ENCODE data around the gene KRTAP5-3.
"Not testable (repeated sequence)": the region's sequence is repeated elsewhere in the genome, so short reads cannot be mapped to it uniquely, and the experiment has no call there.

GRCh38 chr11:1584661-1585370 is 23.4 kb downstream of the KRTAP5-3 start, which contains the start of gene KRTAP5-1:
- not testable (repeated sequence) for TF ChIP-seq CTCF (IDR thresholded peaks at IDR 0.05 in 2 of 3, conservative IDR thresholded peaks at IDR 0.05 in 1 of 3; ENCODE audit: insufficient read depth in 2 of 3, low read depth in 1 of 3, low read length in 3 of 3)
- TF ChIP-seq, protein P1, sequence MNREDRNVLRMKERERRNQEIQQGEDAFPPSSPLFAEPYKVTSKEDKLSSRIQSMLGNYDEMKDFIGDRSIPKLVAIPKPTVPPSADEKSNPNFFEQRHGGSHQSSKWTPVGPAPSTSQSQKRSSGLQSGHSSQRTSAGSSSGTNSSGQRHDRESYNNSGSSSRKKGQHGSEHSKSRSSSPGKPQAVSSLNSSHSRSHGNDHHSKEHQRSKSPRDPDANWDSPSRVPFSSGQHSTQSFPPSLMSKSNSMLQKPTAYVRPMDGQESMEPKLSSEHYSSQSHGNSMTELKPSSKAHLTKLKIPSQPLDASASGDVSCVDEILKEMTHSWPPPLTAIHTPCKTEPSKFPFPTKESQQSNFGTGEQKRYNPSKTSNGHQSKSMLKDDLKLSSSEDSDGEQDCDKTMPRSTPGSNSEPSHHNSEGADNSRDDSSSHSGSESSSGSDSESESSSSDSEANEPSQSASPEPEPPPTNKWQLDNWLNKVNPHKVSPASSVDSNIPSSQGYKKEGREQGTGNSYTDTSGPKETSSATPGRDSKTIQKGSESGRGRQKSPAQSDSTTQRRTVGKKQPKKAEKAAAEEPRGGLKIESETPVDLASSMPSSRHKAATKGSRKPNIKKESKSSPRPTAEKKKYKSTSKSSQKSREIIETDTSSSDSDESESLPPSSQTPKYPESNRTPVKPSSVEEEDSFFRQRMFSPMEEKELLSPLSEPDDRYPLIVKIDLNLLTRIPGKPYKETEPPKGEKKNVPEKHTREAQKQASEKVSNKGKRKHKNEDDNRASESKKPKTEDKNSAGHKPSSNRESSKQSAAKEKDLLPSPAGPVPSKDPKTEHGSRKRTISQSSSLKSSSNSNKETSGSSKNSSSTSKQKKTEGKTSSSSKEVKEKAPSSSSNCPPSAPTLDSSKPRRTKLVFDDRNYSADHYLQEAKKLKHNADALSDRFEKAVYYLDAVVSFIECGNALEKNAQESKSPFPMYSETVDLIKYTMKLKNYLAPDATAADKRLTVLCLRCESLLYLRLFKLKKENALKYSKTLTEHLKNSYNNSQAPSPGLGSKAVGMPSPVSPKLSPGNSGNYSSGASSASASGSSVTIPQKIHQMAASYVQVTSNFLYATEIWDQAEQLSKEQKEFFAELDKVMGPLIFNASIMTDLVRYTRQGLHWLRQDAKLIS (CRISPR knock-in tag; IDR thresholded peaks at IDR 0.05): not testable (repeated sequence)

Measured in K562 (cell line).